Measurements from ENCODE around the gene MSL3. TPM values are rescaled to one million over a fixed set of nuclear protein-coding genes. Genes with fewer than 3 reads are reported as not detected.

MSL3 gene
- total and polyA plus RNA-seq, 2 of the 8 experiments (the other 6 are each of a cell fraction or from before 2014, with no cell fraction given): 10.6 to 12.3 TPM

- Histone ChIP-seq H3K79me2 (ENCODE audit: control insufficient read depth in 1 of 2, insufficient read depth in 2 of 2, low read length in 2 of 2) (no peaks in the 10 kb centered on the region), H2BK12ac (ENCODE audit: low read depth, low read length) (no peak overlapping the region), H3K79me1 (ENCODE audit: low read depth, low read length) (no peaks in the 10 kb centered on the region), H2BK15ac (ENCODE audit: low read length) (no peak overlapping the region), H3K4ac (replicated peaks; ENCODE audit: insufficient read length, low read depth, low read length) (no peak overlapping the region), H3K27ac (ENCODE audit: low read depth, low read length) (no peak overlapping the region), H3K4me1 (replicated peaks in 1 of 4; ENCODE audit: control insufficient read depth in 3 of 4, insufficient read depth in 4 of 4, low read length in 3 of 4) (no peaks in the 10 kb centered on the region), H2AK5ac (ENCODE audit: low read depth, low read length) (no peak overlapping the region), H3K4me3 (ENCODE audit: extremely low read depth in 1 of 4, insufficient read depth in 2 of 4, low read depth in 3 of 4, low read length in 4 of 4) (no peak overlapping the region), H4K5ac (ENCODE audit: insufficient read length, low read depth, low read length) (no peak overlapping the region), H3K36me3 (ENCODE audit: control insufficient read depth in 2 of 4, insufficient read depth in 4 of 4, low read length in 3 of 4) (no peaks in the 10 kb centered on the region), H2BK20ac (ENCODE audit: low read length) (no peak overlapping the region), H3K4me2 (ENCODE audit: insufficient read depth in 1 of 2, low read depth in 2 of 2, low read length in 2 of 2) (no peak overlapping the region), H3K23ac (ENCODE audit: insufficient read length) (no peak overlapping the region), H2BK5ac (ENCODE audit: low read depth, low read length) (no peak overlapping the region), H3K9me3 (ENCODE audit: insufficient read depth in 2 of 2, low read depth in 1 of 2, low read length in 1 of 2) (no peaks in the 10 kb centered on the region), H4K20me1 (replicated peaks in 1 of 2; ENCODE audit: control insufficient read depth in 1 of 2, insufficient read depth in 2 of 2, low read length in 2 of 2) (no peaks in the 10 kb centered on the region), H3K14ac (ENCODE audit: insufficient read length) (no peak overlapping the region), H3K18ac (ENCODE audit: extremely low read depth, low read length) (no peak overlapping the region), H3K56ac (replicated peaks; ENCODE audit: insufficient read length, low read depth, low read length) (no peak overlapping the region), H4K8ac (ENCODE audit: extremely low read depth, insufficient read depth, low read length) (no peak overlapping the region), H3K27me3 (replicated peaks in 1 of 4; ENCODE audit: control insufficient read depth in 3 of 4, extremely low read depth in 1 of 4, insufficient read depth in 3 of 4, low read length in 3 of 4) (no peaks in the 10 kb centered on the region), H3K9ac (replicated peaks in 1 of 4; ENCODE audit: extremely low read depth in 1 of 4, low read depth in 3 of 4, low read length in 3 of 4) (no peak overlapping the region), H2BK120ac (replicated peaks; ENCODE audit: low read depth, low read length) (no peak overlapping the region), H3K23me2 (ENCODE audit: low read depth, low read length) (no peaks in the 10 kb centered on the region), H4K91ac (replicated peaks; ENCODE audit: insufficient read length, low read length) (no peak overlapping the region), H2AFZ (ENCODE audit: low read length) (no peak overlapping the region)
- no CpG with 5 or more reads among the region's 1 CpG for WGBS, 2 experiments (ENCODE audit: extremely low coverage in 1 of 2, insufficient coverage in 1 of 2, insufficient read length in 1 of 2, insufficient replicate concordance in 2 of 2, low coverage in 1 of 2, low lambda C conversion rate in 2 of 2, missing lambda C conversion rate in 1 of 2)
- FAIRE-seq: no peak
- CTCF ChIA-PET (ENCODE audit: partially characterized antibody): interaction anchor here (0.6 kb wide), 1 partner anchor 537 kb away, joined by 3 read pairs; no protein-coding TSS in a partner anchor
- DNase-seq (ENCODE audit: low read depth in 1 of 2, low spot score in 2 of 2): no peak
- POLR2A ChIA-PET (ENCODE audit: partially characterized antibody): no interaction called here
- TF ChIP-seq SP4 (IDR thresholded peaks at IDR 0.05; ENCODE audit: low read length) (no peak), FOSL1 (IDR thresholded peaks at IDR 0.05; ENCODE audit: insufficient read depth, low read depth, low read length) (no peak), JUND (IDR thresholded peaks at IDR 0.05; ENCODE audit: low read length) (no peak), TAF1 (IDR thresholded peaks at IDR 0.05; ENCODE audit: low read depth, low read length) (no peak), KDM4A (IDR thresholded peaks at IDR 0.05; ENCODE audit: low read depth, low read length, severe bottlenecking) (no peak)
- TF ChIP-seq, protein P1, sequence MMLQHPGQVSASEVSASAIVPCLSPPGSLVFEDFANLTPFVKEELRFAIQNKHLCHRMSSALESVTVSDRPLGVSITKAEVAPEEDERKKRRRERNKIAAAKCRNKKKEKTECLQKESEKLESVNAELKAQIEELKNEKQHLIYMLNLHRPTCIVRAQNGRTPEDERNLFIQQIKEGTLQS (IDR thresholded peaks at IDR 0.05; ENCODE audit: insufficient read depth, low read depth, low read length): no peak
These were observed 24.4 kb upstream of the MSL3 start for GRCh38 chrX:11733614-11734013.

Data from H1 (cell line).